ENCODE measurements around the gene AQP7. TPM values are rescaled to one million over a fixed set of nuclear protein-coding genes. Genes with fewer than 3 reads are reported as not detected.
"Not testable (repeated sequence)": the region's sequence is repeated elsewhere in the genome, so short reads cannot be mapped to it uniquely, and the experiment has no call there.

The AQP7 gene
- total and polyA plus RNA-seq, 12 donors: 0.33 to 32.5 (median 2.4) TPM; not detected in 2

GRCh38 chr9:33366979-33367480, 35.3 kb downstream of the AQP7 start:
- peaks cover 0 to 70% of the 10 kb centered on the region in 2 donors for H3K36me3 ChIP-seq (replicated peaks in 1 of 2)
- no peak for DNase-seq
- H3K4me3 ChIP-seq: no peak overlapping the region
- WGBS, 4 donors: 90 to 94% (median 91%) methylated on average over 2 of the region's 2 CpGs
- H3K27me3 ChIP-seq: no peaks in the 10 kb centered on the region
- TF ChIP-seq POLR2A (IDR thresholded peaks at IDR 0.05): no peak
- TF ChIP-seq CTCF (IDR thresholded peaks at IDR 0.05): no peak
- H3K9me3 ChIP-seq (replicated peaks in 1 of 3): no peaks in the 10 kb centered on the region
- no peak overlapping the region for H3K27ac ChIP-seq
- no peaks in the 10 kb centered on the region for H3K4me1 ChIP-seq (replicated peaks in 1 of 2)
- intact Hi-C loops (cut with DNase I): no loop called here

GRCh38 chr9:33364814-33365213, 37.6 kb downstream of the AQP7 start:
- intact Hi-C loops (cut with DNase I); H3K4me1 ChIP-seq (replicated peaks in 1 of 2); H3K27ac ChIP-seq; DNase-seq; H3K9me3 ChIP-seq (replicated peaks in 1 of 3); H3K4me3 ChIP-seq; H3K27me3 ChIP-seq: not testable (repeated sequence)
- 96 to 99% (median 98%) methylated on average over 4 of the region's 4 CpGs for WGBS, 4 donors
- peaks cover 0 to 51% of the 10 kb centered on the region in 2 donors for H3K36me3 ChIP-seq (replicated peaks in 1 of 2)

- H3K4me3 ChIP-seq: no peak overlapping the region
- no peaks in the 10 kb centered on the region for H3K4me1 ChIP-seq (replicated peaks in 1 of 2)
- peaks cover 0 to 45% of the 10 kb centered on the region in 2 donors for H3K36me3 ChIP-seq (replicated peaks in 1 of 2)
- H3K27me3 ChIP-seq: no peaks in the 10 kb centered on the region
- no peak for TF ChIP-seq CTCF (IDR thresholded peaks at IDR 0.05)
- no peak for TF ChIP-seq POLR2A (IDR thresholded peaks at IDR 0.05)
- no peaks in the 10 kb centered on the region for H3K9me3 ChIP-seq (replicated peaks in 1 of 3)
- DNase-seq: no peak
- 83 to 99% (median 91%) methylated on average over 2 of the region's 2 CpGs for WGBS, 4 donors
- intact Hi-C loops (cut with DNase I): no loop called here
- H3K27ac ChIP-seq: no peak overlapping the region
Observed at GRCh38 chr9:33364127-33364526, 38.2 kb downstream of the AQP7 start.

DNA sequence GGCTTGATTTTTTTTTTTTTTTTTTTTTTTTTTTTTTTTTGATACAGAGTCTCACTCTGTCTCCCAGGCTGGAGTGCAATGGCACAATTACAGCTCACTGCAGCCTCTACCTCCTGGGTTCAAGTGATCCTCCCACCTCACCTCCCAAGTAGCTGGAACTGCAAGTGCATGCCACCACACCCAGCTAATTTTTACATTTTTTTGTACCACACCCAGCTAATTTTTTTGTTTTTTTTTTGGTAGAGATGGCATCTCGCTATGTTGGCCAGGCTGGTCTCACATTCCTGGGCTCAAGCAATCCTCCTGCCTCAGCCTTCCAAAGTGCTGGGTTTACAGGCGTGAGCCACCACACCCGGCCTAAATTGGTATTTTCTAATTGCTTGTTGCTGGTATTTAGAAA, 43.7 kb downstream of the AQP7 start:
- H3K4me1 ChIP-seq (replicated peaks in 1 of 2): peaks cover 10 to 13% of the 10 kb centered on the region in 2 donors

DNA sequence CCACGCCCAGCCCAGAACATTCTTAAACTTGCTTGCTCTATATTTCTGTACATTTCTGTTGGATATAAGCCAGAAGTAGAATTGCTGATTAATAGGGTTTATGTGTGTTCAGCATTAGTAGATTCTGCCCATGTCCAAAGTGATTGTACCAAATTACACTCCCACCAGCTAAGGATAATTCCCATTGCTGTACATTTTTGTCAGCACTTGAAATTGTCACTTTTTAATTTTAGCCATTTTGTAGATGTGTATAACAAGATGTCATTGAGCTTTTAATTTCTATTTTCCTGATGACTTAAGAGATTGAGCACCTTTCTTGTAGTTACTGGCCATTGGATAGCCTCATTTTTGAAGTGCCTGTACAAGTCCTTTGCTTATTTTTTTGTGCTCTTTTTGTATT, 46.4 kb downstream of the AQP7 start:
- Histone ChIP-seq H3K4me3 (no peak overlapping the region), H3K27ac (no peak overlapping the region), H3K27me3 (no peaks in the 10 kb centered on the region), H3K9me3 (replicated peaks in 1 of 3) (no peaks in the 10 kb centered on the region), H3K4me1 (replicated peaks in 1 of 2) (peaks cover 10 to 13% of the 10 kb centered on the region in 2 donors), H3K36me3 (replicated peaks in 1 of 2) (no peaks in the 10 kb centered on the region)
- intact Hi-C loops (cut with DNase I): no loop called here
- TF ChIP-seq POLR2A (IDR thresholded peaks at IDR 0.05): no peak
- TF ChIP-seq CTCF (IDR thresholded peaks at IDR 0.05): no peak
- 94 to 100% (median 99%) methylated on average over 1 of the region's 1 CpG for WGBS, 4 donors
- DNase-seq: no peak

More for the DNA sequence above, 43.7 kb downstream of the AQP7 start:
- 96 to 100% (median 98%) methylated on average over 3 of the region's 3 CpGs for WGBS, 4 donors
- intact Hi-C loops (cut with DNase I); H3K9me3 ChIP-seq (replicated peaks in 1 of 3); H3K27ac ChIP-seq; H3K27me3 ChIP-seq; DNase-seq; H3K4me3 ChIP-seq; H3K36me3 ChIP-seq (replicated peaks in 1 of 2): not testable (repeated sequence)

Measured in adrenal gland (tissue), 12 donors.